ENCODE measurements around the gene ORC3. TPM values are rescaled to one million over a fixed set of nuclear protein-coding genes. Genes with fewer than 3 reads are reported as not detected.

ORC3 gene
- 23.9 and 27.1 TPM in 2 replicates for total RNA-seq

DNA sequence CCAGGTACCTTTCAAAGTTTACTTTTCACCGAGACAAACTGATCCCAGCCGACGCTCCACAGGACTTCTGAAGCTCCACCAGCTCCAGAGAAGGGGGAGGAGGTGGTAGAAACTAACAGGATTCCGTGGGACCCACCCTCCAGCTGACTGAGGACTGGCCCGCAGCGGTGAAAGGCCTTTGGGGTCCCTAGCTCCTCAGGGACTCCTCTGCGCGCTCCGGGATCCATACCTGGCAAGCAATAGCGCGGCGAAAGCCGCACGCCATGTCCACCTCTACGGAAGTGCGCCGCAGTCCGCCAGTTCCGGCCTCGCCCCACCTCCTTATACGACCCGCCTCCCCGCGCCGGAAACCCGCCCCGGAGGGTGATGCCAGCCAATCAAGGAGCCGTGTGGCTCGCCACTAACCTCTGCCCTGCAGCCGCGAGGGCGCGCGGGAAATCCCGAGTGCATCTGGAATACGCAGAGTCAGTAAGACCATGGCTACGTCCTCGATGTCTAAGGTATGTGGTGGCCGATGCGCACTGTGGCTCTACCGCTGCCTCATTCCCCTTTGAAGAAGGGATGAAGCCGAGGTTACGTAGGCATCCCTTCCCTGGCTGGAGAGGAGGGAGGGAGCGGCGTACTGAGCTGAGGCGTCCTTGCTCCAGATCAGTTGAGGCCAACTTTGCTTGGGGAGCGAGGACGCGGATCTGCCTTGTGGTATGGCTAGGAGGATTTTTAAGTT is at the start of gene ORC3, which contains the start of gene RARS2:
Gene ORC3 (plus strand): TSS at position 443 of the 724 bp plus-strand sequence. CDS start 34 bp downstream, at position 477.
Gene RARS2 (minus strand): TSS at position 295 of the 724 bp plus-strand sequence. CDS start 30 bp downstream, at position 265.

GRCh38 chr6:87701676-87702588 is 112.0 kb downstream of the ORC3 start, which contains the start of gene AKIRIN2:
Gene AKIRIN2, minus strand, starts transcription at chr6:87702233. Its CDS starts 549 bp downstream, at chr6:87701684.

Other genes with a start within 250 kb of the ORC3 start
- gene C6orf163, start 245.3 kb upstream of the ORC3 start, total RNA-seq, result 0.76 and 3.1 TPM in 2 replicates
- 1.2 and 3.5 TPM in 2 replicates for gene CFAP206, start 182.2 kb upstream of the ORC3 start, total RNA-seq
- gene SLC35A1, start 117.2 kb upstream of the ORC3 start, total RNA-seq, result 11.8 and 14.5 TPM in 2 replicates
- 42.7 and 57.7 TPM in 2 replicates for gene RARS2, start 148 bp upstream of the ORC3 start, total RNA-seq
- gene AKIRIN2, start 112.1 kb downstream of the ORC3 start, total RNA-seq, result 15.6 and 19.6 TPM in 2 replicates

All from placental epithelial cell (primary cell).